Measurements from ENCODE around the gene PMM2.
"Not testable (repeated sequence)": the region's sequence is repeated elsewhere in the genome, so short reads cannot be mapped to it uniquely, and the experiment has no call there.

Gene PMM2

GRCh38 chr16:8868416-8869211 lies 71.0 kb downstream of the PMM2 start, which contains the start of gene CARHSP1:
TSS of gene CARHSP1 (minus strand) at chr16:8869006. CDS start at chr16:8859328, 9,678 bp downstream.
- H2AFZ ChIP-seq (ENCODE audit: low read length): peak within 1 kb of the TSS; percentile 93
- DNase-seq (ENCODE audit: low spot score): peak; percentile 94
- peak within 1 kb of the TSS; percentile 1 for H3K14ac ChIP-seq (ENCODE audit: low read length)
- H3K79me1 ChIP-seq (ENCODE audit: low read depth, low read length): peaks cover 11% of the 10 kb centered on the region
- peak within 1 kb of the TSS; percentile 50 for H2BK120ac ChIP-seq (ENCODE audit: low read depth, low read length)
- H2AK5ac ChIP-seq (ENCODE audit: low read depth, low read length): peak within 1 kb of the TSS; percentile 56
- H4K8ac ChIP-seq (ENCODE audit: low read depth, low read length): peak within 1 kb of the TSS; percentile 57
- peaks cover 24% of the 10 kb centered on the region in 2 donors for H3K4me1 ChIP-seq (ENCODE audit: control insufficient read depth in 2 of 2, insufficient read depth in 1 of 2, low read depth in 1 of 2, low read length in 2 of 2)
- H4K91ac ChIP-seq (ENCODE audit: low read depth, low read length, poor library complexity): no peak within 1 kb of the TSS
- H2BK15ac ChIP-seq (ENCODE audit: low read length): peak within 1 kb of the TSS; percentile 77
- peak within 1 kb of the TSS; percentile 89 for H3K27ac ChIP-seq (replicated peaks; ENCODE audit: low read length)
- WGBS, 2 donors (ENCODE audit: extremely low coverage in 2 of 2, insufficient read length in 2 of 2, insufficient replicate concordance in 1 of 2): no CpG with 5 or more reads among the region's 83 CpGs
- peaks cover 0 to 2% of the 10 kb centered on the region in 2 donors for H3K9me3 ChIP-seq (replicated peaks in 1 of 2; ENCODE audit: control insufficient read depth in 2 of 2, insufficient read depth in 1 of 2, low read depth in 1 of 2, low read length in 2 of 2)
- H3K4me3 ChIP-seq (ENCODE audit: low read length in 2 of 2): peak within 1 kb of the TSS; percentile 96
- H3K18ac ChIP-seq (ENCODE audit: low read length): peak within 1 kb of the TSS; percentile 95
- no peak within 1 kb of the TSS for H2BK12ac ChIP-seq (ENCODE audit: low read length)
- H3K27me3 ChIP-seq (ENCODE audit: control insufficient read depth in 3 of 3, insufficient read depth in 3 of 3, low read depth in 1 of 3, low read length in 3 of 3): no peaks in the 10 kb centered on the region
- H3K36me3 ChIP-seq (replicated peaks in 1 of 2; ENCODE audit: control insufficient read depth in 2 of 2, insufficient read depth in 2 of 2, low read length in 2 of 2): peaks cover 5 to 22% of the 10 kb centered on the region in 2 donors
- H3K4ac ChIP-seq (ENCODE audit: low read length): no peak within 1 kb of the TSS
- H3K9ac ChIP-seq (ENCODE audit: low read depth, low read length, poor library complexity): peak within 1 kb of the TSS; percentile 87
- peak within 1 kb of the TSS; percentile 92 for H3K23ac ChIP-seq (ENCODE audit: low read depth, low read length, poor library complexity)
- H2BK5ac ChIP-seq (ENCODE audit: low read length): peak within 1 kb of the TSS; percentile 27
- H3K4me2 ChIP-seq (ENCODE audit: insufficient read depth, low read length, poor library complexity, severe bottlenecking): peak within 1 kb of the TSS; percentile 97

DNA sequence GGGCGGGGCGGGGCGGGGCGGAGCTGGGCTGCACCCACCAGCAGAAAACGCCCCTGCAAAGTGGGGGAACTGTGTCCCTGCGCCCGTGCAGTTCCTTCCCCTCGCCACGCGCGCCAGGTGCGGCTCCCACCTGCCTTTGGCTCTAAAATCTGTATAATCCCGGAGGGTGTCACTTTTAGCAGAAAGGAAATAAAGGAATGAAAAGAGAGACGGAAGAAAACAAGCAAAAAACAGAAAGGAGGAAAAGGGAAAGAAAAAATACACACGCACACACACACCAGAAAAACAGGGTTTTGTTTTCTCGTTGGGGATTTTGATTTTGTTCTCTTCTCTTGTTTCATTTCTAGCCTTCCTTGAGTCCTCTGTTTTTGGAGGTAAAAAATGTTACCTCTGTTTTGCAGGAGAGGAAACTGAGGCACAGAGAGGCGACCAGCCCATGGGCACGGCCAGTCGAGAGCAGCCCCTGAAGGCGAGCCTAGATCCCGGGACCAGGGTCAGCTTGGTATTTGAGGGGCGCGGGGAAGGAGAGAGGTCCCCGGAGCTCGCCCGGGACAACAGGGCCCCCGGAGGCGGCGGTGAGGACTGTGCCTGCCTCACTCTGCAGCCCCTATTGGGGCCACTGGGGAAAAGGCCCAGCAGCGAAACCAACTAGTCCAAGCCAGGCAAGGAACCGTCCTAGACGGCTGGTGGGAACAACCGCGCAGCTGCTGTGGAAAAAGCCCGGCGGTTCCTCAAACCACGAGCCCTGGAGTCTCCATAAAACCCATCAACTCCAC lies 71.8 kb downstream of the PMM2 start:
- Histone ChIP-seq H2BK12ac (ENCODE audit: low read length) (no peak overlapping the region), H3K27ac (replicated peaks; ENCODE audit: low read length) (no peak overlapping the region), H2AK5ac (ENCODE audit: low read depth, low read length) (no peak overlapping the region), H3K23ac (ENCODE audit: low read depth, low read length, poor library complexity) (peak overlapping the region; percentile 92), H3K4me2 (ENCODE audit: insufficient read depth, low read length, poor library complexity, severe bottlenecking) (peak overlapping the region; percentile 68), H3K9ac (ENCODE audit: low read depth, low read length, poor library complexity) (no peak overlapping the region), H3K27me3 (ENCODE audit: control insufficient read depth in 3 of 3, insufficient read depth in 3 of 3, low read depth in 1 of 3, low read length in 3 of 3) (no peaks in the 10 kb centered on the region), H3K9me3 (replicated peaks in 1 of 2; ENCODE audit: control insufficient read depth in 2 of 2, insufficient read depth in 1 of 2, low read depth in 1 of 2, low read length in 2 of 2) (no peaks in the 10 kb centered on the region), H4K91ac (ENCODE audit: low read depth, low read length, poor library complexity) (no peak overlapping the region), H3K79me1 (ENCODE audit: low read depth, low read length) (peaks cover 7% of the 10 kb centered on the region), H3K14ac (ENCODE audit: low read length) (no peak overlapping the region), H2BK15ac (ENCODE audit: low read length) (peak overlapping the region; percentile 77), H2BK5ac (ENCODE audit: low read length) (peak overlapping the region; percentile 9), H3K18ac (ENCODE audit: low read length) (peak overlapping the region; percentile 94), H2AFZ (ENCODE audit: low read length) (peak overlapping the region; percentile 86), H3K36me3 (replicated peaks in 1 of 2; ENCODE audit: control insufficient read depth in 2 of 2, insufficient read depth in 2 of 2, low read length in 2 of 2) (peaks cover 2 to 14% of the 10 kb centered on the region in 2 donors), H3K4me1 (ENCODE audit: control insufficient read depth in 2 of 2, insufficient read depth in 1 of 2, low read depth in 1 of 2, low read length in 2 of 2) (peaks cover 17 to 19% of the 10 kb centered on the region in 2 donors), H3K4me3 (ENCODE audit: low read length in 2 of 2) (peak overlapping the region; percentile 33 to 42), H3K4ac (ENCODE audit: low read length) (no peak overlapping the region), H2BK120ac (ENCODE audit: low read depth, low read length) (peak overlapping the region; percentile 50), H4K8ac (ENCODE audit: low read depth, low read length) (peak overlapping the region; percentile 57)
- DNase-seq (ENCODE audit: low spot score): no peak
- WGBS, 2 donors (ENCODE audit: extremely low coverage in 2 of 2, insufficient read length in 2 of 2, insufficient replicate concordance in 1 of 2): no CpG with 5 or more reads among the region's 37 CpGs

DNA sequence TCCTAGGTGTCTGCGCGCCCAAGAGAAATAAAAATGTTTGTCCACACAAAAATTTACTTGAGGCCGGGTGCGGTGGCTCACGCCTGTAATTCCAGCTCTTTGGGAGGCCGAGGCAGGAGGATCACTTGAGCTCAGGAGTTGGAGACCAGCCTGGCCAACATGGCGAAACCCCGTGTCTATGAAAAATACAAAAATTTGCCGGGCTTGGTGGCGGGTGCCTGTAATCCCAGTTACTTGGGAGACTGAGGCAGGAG lies 72.3 kb downstream of the PMM2 start:
- not testable (repeated sequence) for H2BK5ac ChIP-seq (ENCODE audit: low read length); H3K18ac ChIP-seq (ENCODE audit: low read length); H3K9ac ChIP-seq (ENCODE audit: low read depth, low read length, poor library complexity); H3K79me1 ChIP-seq (ENCODE audit: low read depth, low read length); H3K4ac ChIP-seq (ENCODE audit: low read length); H3K14ac ChIP-seq (ENCODE audit: low read length); H2BK15ac ChIP-seq (ENCODE audit: low read length); H3K36me3 ChIP-seq (replicated peaks in 1 of 2; ENCODE audit: control insufficient read depth in 2 of 2, insufficient read depth in 2 of 2, low read length in 2 of 2); H4K91ac ChIP-seq (ENCODE audit: low read depth, low read length, poor library complexity); H2BK12ac ChIP-seq (ENCODE audit: low read length); DNase-seq (ENCODE audit: low spot score); H3K4me3 ChIP-seq (ENCODE audit: low read length in 2 of 2); H3K9me3 ChIP-seq (replicated peaks in 1 of 2; ENCODE audit: control insufficient read depth in 2 of 2, insufficient read depth in 1 of 2, low read depth in 1 of 2, low read length in 2 of 2); H2AK5ac ChIP-seq (ENCODE audit: low read depth, low read length); H4K8ac ChIP-seq (ENCODE audit: low read depth, low read length); H2BK120ac ChIP-seq (ENCODE audit: low read depth, low read length); H3K23ac ChIP-seq (ENCODE audit: low read depth, low read length, poor library complexity); H3K27ac ChIP-seq (replicated peaks; ENCODE audit: low read length); H3K27me3 ChIP-seq (ENCODE audit: control insufficient read depth in 3 of 3, insufficient read depth in 3 of 3, low read depth in 1 of 3, low read length in 3 of 3); H3K4me2 ChIP-seq (ENCODE audit: insufficient read depth, low read length, poor library complexity, severe bottlenecking)
- H2AFZ ChIP-seq (ENCODE audit: low read length): peak overlapping the region; percentile 86
- peaks cover 11 to 19% of the 10 kb centered on the region in 2 donors for H3K4me1 ChIP-seq (ENCODE audit: control insufficient read depth in 2 of 2, insufficient read depth in 1 of 2, low read depth in 1 of 2, low read length in 2 of 2)
- WGBS, 2 donors (ENCODE audit: extremely low coverage in 2 of 2, insufficient read length in 2 of 2, insufficient replicate concordance in 1 of 2): no CpG with 5 or more reads among the region's 10 CpGs

DNA sequence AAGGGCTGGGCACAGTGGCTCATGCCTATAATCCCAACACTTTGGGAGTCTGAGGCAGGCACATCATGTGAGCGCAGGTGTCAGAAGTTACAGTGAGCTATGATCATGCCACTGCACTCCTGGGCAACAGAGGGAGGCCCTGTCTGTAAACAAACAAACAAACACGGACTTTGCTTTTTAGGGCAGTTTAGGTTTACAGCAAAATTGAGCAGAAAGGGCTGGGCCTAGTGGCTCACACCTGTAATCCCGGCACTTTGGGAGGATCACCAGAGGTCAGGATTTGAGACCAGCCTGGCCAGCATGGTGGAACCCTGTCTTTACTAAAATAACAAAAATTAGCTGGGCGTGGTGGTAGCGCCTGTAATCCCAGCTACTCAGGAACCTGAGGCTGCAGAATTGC lies 74.4 kb downstream of the PMM2 start:
- Histone ChIP-seq H2BK12ac (ENCODE audit: low read length) (no peak overlapping the region), H3K9ac (ENCODE audit: low read depth, low read length, poor library complexity) (peak overlapping the region; percentile 21), H3K79me1 (ENCODE audit: low read depth, low read length) (peaks cover 3% of the 10 kb centered on the region), H3K4me1 (ENCODE audit: control insufficient read depth in 2 of 2, insufficient read depth in 1 of 2, low read depth in 1 of 2, low read length in 2 of 2) (peaks cover 3 to 13% of the 10 kb centered on the region in 2 donors), H2BK120ac (ENCODE audit: low read depth, low read length) (no peak overlapping the region), H4K8ac (ENCODE audit: low read depth, low read length) (no peak overlapping the region), H4K91ac (ENCODE audit: low read depth, low read length, poor library complexity) (no peak overlapping the region), H3K23ac (ENCODE audit: low read depth, low read length, poor library complexity) (no peak overlapping the region), H3K27me3 (ENCODE audit: control insufficient read depth in 3 of 3, insufficient read depth in 3 of 3, low read depth in 1 of 3, low read length in 3 of 3) (no peaks in the 10 kb centered on the region), H3K14ac (ENCODE audit: low read length) (no peak overlapping the region), H3K36me3 (replicated peaks in 1 of 2; ENCODE audit: control insufficient read depth in 2 of 2, insufficient read depth in 2 of 2, low read length in 2 of 2) (no peaks in the 10 kb centered on the region), H2AFZ (ENCODE audit: low read length) (no peak overlapping the region), H3K4me3 (ENCODE audit: low read length in 2 of 2) (no peak overlapping the region), H2AK5ac (ENCODE audit: low read depth, low read length) (no peak overlapping the region), H3K4ac (ENCODE audit: low read length) (no peak overlapping the region), H3K4me2 (ENCODE audit: insufficient read depth, low read length, poor library complexity, severe bottlenecking) (no peak overlapping the region), H2BK15ac (ENCODE audit: low read length) (no peak overlapping the region), H2BK5ac (ENCODE audit: low read length) (no peak overlapping the region), H3K18ac (ENCODE audit: low read length) (no peak overlapping the region), H3K27ac (replicated peaks; ENCODE audit: low read length) (no peak overlapping the region), H3K9me3 (replicated peaks in 1 of 2; ENCODE audit: control insufficient read depth in 2 of 2, insufficient read depth in 1 of 2, low read depth in 1 of 2, low read length in 2 of 2) (no peaks in the 10 kb centered on the region)
- no peak for DNase-seq (ENCODE audit: low spot score)
- no CpG with 5 or more reads among the region's 5 CpGs for WGBS, 2 donors (ENCODE audit: extremely low coverage in 2 of 2, insufficient read length in 2 of 2, insufficient replicate concordance in 1 of 2)
